IMR-90 (cell line): ENCODE results near the gene CADM4. TPM values are rescaled to one million over a fixed set of nuclear protein-coding genes. Genes with fewer than 3 reads are reported as not detected.

Experiments
- ATAC-seq: fragments of 200-7000 bp; cut with Tn5 transposase; 2 replicates; pipeline ENCODE4 v1.9.1; 2020; ENCODE audit warnings: low read depth, mild to moderate bottlenecking, moderate library complexity
- BruUV-seq: library from RNA; stranded (reverse); fragments of 400-500 nt; replicated peaks from 2 replicates; lab custom pipeline; 2021; lab: Mats Ljungman, UMichigan
- CTCF ChIA-PET: fragments of 300-600 bp; formaldehyde crosslinking; extraction: SDS; loops from one replicate; lab custom pipeline; 2021; ENCODE audit warnings: antibody characterized with exemption; lab: Yijun Ruan, JAX
- POLR2A ChIA-PET: fragments of 300-600 bp; sonication (Branson Sonifier 250); formaldehyde crosslinking; loops from one replicate; lab custom pipeline; 2022; ENCODE audit warnings: antibody characterized with exemption; ENCODE audit not compliant: unreplicated experiment; lab: Charles Lee
- DNase-seq: peaks from one replicate; pipeline ENCODE4 v3.0.0; 2013
- H2AFZ ChIP-seq: replicated peaks from 2 replicates; pipeline ENCODE3; 2013; ENCODE audit warnings: low read length, mild to moderate bottlenecking; ENCODE audit not compliant: poor library complexity
- H2AK5ac ChIP-seq: 2 replicates; pipeline ENCODE4 v1.6.1; 2013; ENCODE audit warnings: low read depth, low read length, inconsistent platforms
- H2AK9ac ChIP-seq: replicated peaks from 2 replicates; pipeline ENCODE3; 2013; ENCODE audit warnings: mild to moderate bottlenecking, low read depth, low read length, moderate library complexity; ENCODE audit not compliant: poor library complexity
- H2BK120ac ChIP-seq: 2 replicates; pipeline ENCODE4 v1.6.1; 2013; ENCODE audit warnings: low read depth, low read length, inconsistent platforms
- H2BK15ac ChIP-seq: 3 replicates; pipeline ENCODE4 v1.6.1; 2013; ENCODE audit warnings: low read depth, low read length, inconsistent platforms
- H2BK20ac ChIP-seq: 2 replicates; pipeline ENCODE4 v1.6.1; 2013; ENCODE audit warnings: low read depth, mild to moderate bottlenecking, inconsistent platforms, low read length, moderate library complexity
- H2BK5ac ChIP-seq: 2 replicates; pipeline ENCODE4 v1.6.1; 2013; ENCODE audit warnings: mild to moderate bottlenecking, low read depth, low read length, inconsistent platforms; ENCODE audit not compliant: poor library complexity, severe bottlenecking
- H3K14ac ChIP-seq: replicated peaks from 2 replicates; pipeline ENCODE4 v1.6.1; 2013; ENCODE audit warnings: low read depth, low read length, inconsistent platforms
- H3K18ac ChIP-seq: 2 replicates; pipeline ENCODE4 v1.6.1; 2013; ENCODE audit warnings: low read depth, low read length, control low read depth
- H3K23ac ChIP-seq: 2 replicates; pipeline ENCODE4 v1.6.1; 2013; ENCODE audit warnings: low read depth, low read length, inconsistent platforms
- H3K27ac ChIP-seq: 2 replicates; pipeline ENCODE4 v1.5.1; 2013; ENCODE audit warnings: mild to moderate bottlenecking, control low read depth, low read length; ENCODE audit not compliant: insufficient read depth
- H3K27me3 ChIP-seq: 2 replicates; pipeline ENCODE4 v1.6.1; 2013; ENCODE audit warnings: low read length; ENCODE audit not compliant: control insufficient read depth, insufficient read depth
- H3K36me3 ChIP-seq: 2 replicates; pipeline ENCODE4 v1.6.1; 2013; ENCODE audit warnings: low read length, mixed read lengths; ENCODE audit not compliant: control insufficient read depth, insufficient read depth
- H3K4ac ChIP-seq: 2 replicates; pipeline ENCODE4 v1.6.1; 2013; ENCODE audit warnings: low read depth, low read length, inconsistent platforms
- H3K4me1 ChIP-seq: 2 replicates; pipeline ENCODE4 v1.6.1; 2013; ENCODE audit warnings: low read length, mixed read lengths; ENCODE audit not compliant: control insufficient read depth, insufficient read depth
- H3K4me2 ChIP-seq: 2 replicates; pipeline ENCODE4 v1.6.1; 2013; ENCODE audit warnings: low read depth, mild to moderate bottlenecking, control low read depth, low read length, moderate library complexity
- H3K4me3 ChIP-seq: 2 replicates; pipeline ENCODE4 v1.5.1; 2013; ENCODE audit warnings: low read depth, mild to moderate bottlenecking, control low read depth, low read length, moderate library complexity; ENCODE audit not compliant: insufficient read depth
- H3K56ac ChIP-seq: 2 replicates; pipeline ENCODE4 v1.6.1; 2013; ENCODE audit warnings: low read length, inconsistent platforms; ENCODE audit not compliant: insufficient read depth; ENCODE audit errors: extremely low read depth
- H3K79me1 ChIP-seq, 2 experiments: 2 replicates each; pipeline ENCODE4 v1.6.1; 2013; ENCODE audit warnings: low read length in 2 of 2, inconsistent platforms in 1 of 2, low read depth in 1 of 2
- H3K9ac ChIP-seq: 2 replicates; pipeline ENCODE4 v1.6.1; 2013; ENCODE audit warnings: low read depth, low read length, control low read depth
- H3K9me1 ChIP-seq: 2 replicates; pipeline ENCODE4 v1.6.1; 2013; ENCODE audit warnings: low read length, inconsistent platforms; ENCODE audit not compliant: insufficient read depth
- H3K9me3 ChIP-seq: 2 replicates; pipeline ENCODE4 v1.6.1; 2013; ENCODE audit warnings: low read length; ENCODE audit not compliant: control insufficient read depth, insufficient read depth
- H4K20me1 ChIP-seq: 2 replicates; pipeline ENCODE4 v1.6.1; 2013; ENCODE audit warnings: low read length, inconsistent platforms; ENCODE audit not compliant: insufficient read depth
- H4K5ac ChIP-seq: 2 replicates; pipeline ENCODE4 v1.6.1; 2013; ENCODE audit warnings: mild to moderate bottlenecking, low read depth, low read length, control low read depth
- H4K8ac ChIP-seq, 2 experiments: 2 replicates each; pipeline ENCODE4 v1.6.1; 2013; ENCODE audit warnings: low read depth in 2 of 2, low read length in 2 of 2, control low read depth in 1 of 2, inconsistent platforms in 1 of 2
- H4K91ac ChIP-seq: 2 replicates; pipeline ENCODE4 v1.6.1; 2013; ENCODE audit warnings: low read depth, low read length, inconsistent platforms; ENCODE audit not compliant: insufficient read depth
- BHLHE40 ChIP-seq: fragments of 150-350 bp; IDR thresholded peaks from 2 replicates; pipeline ENCODE4 v1.6.1; 2016; ENCODE audit warnings: mild to moderate bottlenecking, low read depth, low read length
- CEBPB ChIP-seq: IDR thresholded peaks from 2 replicates; pipeline ENCODE4 v1.6.1; 2012; ENCODE audit warnings: low read depth, low read length, improper control_type of control experiment
- ELK1 ChIP-seq: fragments of 150-350 bp; IDR thresholded peaks from 2 replicates; pipeline ENCODE4 v1.6.1; 2016; ENCODE audit warnings: low read depth, mild to moderate bottlenecking, low read length, moderate library complexity, borderline replicate concordance
- FOS ChIP-seq: fragments of 150-350 bp; IDR thresholded peaks from 2 replicates; pipeline ENCODE4 v1.6.1; 2016; ENCODE audit warnings: low read depth, low read length
- MAFK ChIP-seq: IDR thresholded peaks from 2 replicates; pipeline ENCODE4 v1.6.1; 2012; ENCODE audit warnings: low read depth, low read length, improper control_type of control experiment
- MAZ ChIP-seq: IDR thresholded peaks from 2 replicates; pipeline ENCODE4 v1.6.1; 2012; ENCODE audit warnings: low read depth, mild to moderate bottlenecking, low read length, improper control_type of control experiment, moderate library complexity, borderline replicate concordance
- MXI1 ChIP-seq: IDR thresholded peaks from 2 replicates; pipeline ENCODE4 v1.6.1; 2012; ENCODE audit warnings: low read depth, mild to moderate bottlenecking, low read length, moderate library complexity, borderline replicate concordance
- POLR2A ChIP-seq: IDR thresholded peaks from 2 replicates; pipeline ENCODE4 v1.6.1; 2012; ENCODE audit warnings: mild to moderate bottlenecking, low read depth, low read length
- RAD21 ChIP-seq: IDR thresholded peaks from 2 replicates; pipeline ENCODE4 v1.6.1; 2012; ENCODE audit warnings: low read length, improper control_type of control experiment
- RFX5 ChIP-seq: IDR thresholded peaks from 2 replicates; pipeline ENCODE4 v1.8.0; 2012; ENCODE audit warnings: low read depth, mild to moderate bottlenecking, low read length, moderate library complexity
- SMC3 ChIP-seq: fragments of 150-350 bp; IDR thresholded peaks from 2 replicates; pipeline ENCODE4 v1.6.1; 2016; ENCODE audit warnings: low read depth, mild to moderate bottlenecking, antibody characterized with exemption, low read length, moderate library complexity
- WGBS, 2 experiments: methylation state at CpG; one replicate each; pipeline versions ENCODE4 v1.1.5 to v1.1.7; 2013; ENCODE audit warnings: missing lambda C conversion rate in 2 of 2; ENCODE audit not compliant: insufficient read length in 1 of 2; ENCODE audit errors: extremely low coverage in 2 of 2; 5-methylcytosine and 5-hydroxymethylcytosine counted together
- dilution Hi-C: fragments of 300-500 bp; cut with HindIII; formaldehyde crosslinking; loops from one replicate; pipeline ENCODE4 v1.14.3; 2018; ENCODE audit warnings: low sequenced_read_pairs; ENCODE audit not compliant: unreplicated experiment
- in situ Hi-C: fragments of 300-500 bp; cut with MboI; formaldehyde crosslinking; loops from 3 replicates; pipeline ENCODE4 v1.14.3; 2019; ENCODE audit warnings: low sequenced_read_pairs, inconsistent platforms, mixed read lengths
- intact Hi-C: fragments of 100-400 bp; cut with micrococcal nuclease; formaldehyde crosslinking; loops from 2 replicates; pipeline ENCODE4 v1.10.0; 2022
- polyA plus RNA-seq, 3 experiments: library from polyadenylated mRNA; depleted of rRNA; stranded (reverse); fragments of >200 nt; gene quantifications; 2 replicates each; pipeline ENCODE4 v1.2.3, GENCODE V29; 2012; ENCODE audit warnings: low replicate concordance in 1 of 3
- total RNA-seq: library from RNA; depleted of rRNA; stranded (reverse); fragments of >200 nt; gene quantifications from 2 replicates; pipeline ENCODE4 v1.2.3, GENCODE V29; 2012
- TF ChIP-seq, protein P1 (sequence below): conservative IDR thresholded peaks from 2 replicates; pipeline ENCODE4 v1.5.1; 2012; ENCODE audit warnings: mild to moderate bottlenecking, low read depth, low read length, improper control_type of control experiment
- TF ChIP-seq, protein P2 (sequence below): fragments of 150-350 bp; IDR thresholded peaks from 2 replicates; pipeline ENCODE4 v1.6.1; 2017; ENCODE audit warnings: mild to moderate bottlenecking, antibody characterized with exemption, low read length, low read depth

Gene CADM4
- total and polyA plus RNA-seq, 2 of the 4 experiments (the other 2 are of a cell fraction), result 2.0 to 4.9 TPM

- ChIA-PET CTCF (no interaction called here), POLR2A (no interaction called here)
- Histone ChIP-seq H3K27me3 (no peaks in the 10 kb centered on the region), H3K4me2 (peak overlapping the region; percentile 47), H2AK5ac (peak overlapping the region; percentile 13; the same call in 1 of the 2 replicates), H3K56ac (no peak overlapping the region), H3K79me1 (peaks cover 20 to 41% of the 10 kb centered on the region in 2 experiments), H3K9ac (peak overlapping the region; percentile 13; the same call in 1 of the 2 replicates), H3K23ac (no peak overlapping the region), H2BK5ac (peak overlapping the region; percentile 25), H2AFZ (peak overlapping the region; percentile 83), H4K8ac (peak overlapping the region; percentile 10 to 79), H3K14ac (0 out of 2 replicates have a peak overlapping the region, but pooled peaks have one; percentile 68), H4K5ac (peak overlapping the region; percentile 5), H3K4ac (peak overlapping the region; percentile 26), H2BK20ac (no peak overlapping the region), H3K36me3 (0 out of 2 replicates have a peak, but pooled peaks cover 1% of the 10 kb centered on the region), H2AK9ac (no peak overlapping the region), H4K20me1 (no peaks in the 10 kb centered on the region), H3K9me3 (no peaks in the 10 kb centered on the region), H3K9me1 (peaks cover 3% of the 10 kb centered on the region; the same call in 1 of the 2 replicates), H3K27ac (peak overlapping the region; percentile 13; the same call in 1 of the 2 replicates), H3K4me3 (peak overlapping the region; percentile 13; the same call in 1 of the 2 replicates), H4K91ac (no peak overlapping the region), H2BK15ac (no peak overlapping the region), H2BK120ac (no peak overlapping the region), H3K18ac (no peak overlapping the region; the same call in 1 of the 2 replicates), H3K4me1 (peaks cover 5% of the 10 kb centered on the region)
- intact Hi-C loops (loop anchor here (1.0 kb wide), 1 partner anchor 20 kb away; the partner anchor contains the start of genes IRGQ and ZNF576), in situ Hi-C loops (no loop called here), dilution Hi-C loops (no loop called here)
- peak; percentile 3; the same call in 1 of the 2 replicates for ATAC-seq
- WGBS, 2 experiments, result 67 to 97% methylated on average over 6 to 13 of the region's 37 CpGs
- DNase-seq, result no peak
- no TSS peak for BruUV-seq
- TF ChIP-seq SMC3 (no peak), ELK1 (no peak), MAFK (no peak), FOS (no peak), MAZ (no peak), RAD21 (no peak), RFX5 (no peak), MXI1 (no peak), BHLHE40 (no peak), POLR2A (no peak), CEBPB (no peak)
- TF ChIP-seq, protein P1, sequence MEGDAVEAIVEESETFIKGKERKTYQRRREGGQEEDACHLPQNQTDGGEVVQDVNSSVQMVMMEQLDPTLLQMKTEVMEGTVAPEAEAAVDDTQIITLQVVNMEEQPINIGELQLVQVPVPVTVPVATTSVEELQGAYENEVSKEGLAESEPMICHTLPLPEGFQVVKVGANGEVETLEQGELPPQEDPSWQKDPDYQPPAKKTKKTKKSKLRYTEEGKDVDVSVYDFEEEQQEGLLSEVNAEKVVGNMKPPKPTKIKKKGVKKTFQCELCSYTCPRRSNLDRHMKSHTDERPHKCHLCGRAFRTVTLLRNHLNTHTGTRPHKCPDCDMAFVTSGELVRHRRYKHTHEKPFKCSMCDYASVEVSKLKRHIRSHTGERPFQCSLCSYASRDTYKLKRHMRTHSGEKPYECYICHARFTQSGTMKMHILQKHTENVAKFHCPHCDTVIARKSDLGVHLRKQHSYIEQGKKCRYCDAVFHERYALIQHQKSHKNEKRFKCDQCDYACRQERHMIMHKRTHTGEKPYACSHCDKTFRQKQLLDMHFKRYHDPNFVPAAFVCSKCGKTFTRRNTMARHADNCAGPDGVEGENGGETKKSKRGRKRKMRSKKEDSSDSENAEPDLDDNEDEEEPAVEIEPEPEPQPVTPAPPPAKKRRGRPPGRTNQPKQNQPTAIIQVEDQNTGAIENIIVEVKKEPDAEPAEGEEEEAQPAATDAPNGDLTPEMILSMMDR, result no peak
- TF ChIP-seq, protein P2, sequence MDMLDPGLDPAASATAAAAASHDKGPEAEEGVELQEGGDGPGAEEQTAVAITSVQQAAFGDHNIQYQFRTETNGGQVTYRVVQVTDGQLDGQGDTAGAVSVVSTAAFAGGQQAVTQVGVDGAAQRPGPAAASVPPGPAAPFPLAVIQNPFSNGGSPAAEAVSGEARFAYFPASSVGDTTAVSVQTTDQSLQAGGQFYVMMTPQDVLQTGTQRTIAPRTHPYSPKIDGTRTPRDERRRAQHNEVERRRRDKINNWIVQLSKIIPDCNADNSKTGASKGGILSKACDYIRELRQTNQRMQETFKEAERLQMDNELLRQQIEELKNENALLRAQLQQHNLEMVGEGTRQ, result no peak
Observed at GRCh38 chr19:43575955-43576878, 63.4 kb downstream of the CADM4 start.
